GM21515 (cell line): Measurements from ENCODE around the gene FBL.
"Not testable (repeated sequence)": the region's sequence is repeated elsewhere in the genome, so short reads cannot be mapped to it uniquely, and the experiment has no call there.

ENCODE experiments used
- ATAC-seq: cut with Tn5 transposase; IDR thresholded peaks from one replicate; pipeline ENCODE4 v1.9.1; 2021; ENCODE audit not compliant: unreplicated experiment

Gene FBL

GRCh38 chr19:39845933-39846677 is at the start of gene FBL:
Gene FBL, minus strand, starts transcription at chr19:39846379. Its CDS starts 79 bp downstream, at chr19:39846300.
- peak; percentile 71 for ATAC-seq

- ATAC-seq, result not testable (repeated sequence)
These were observed 48.9 kb upstream of the FBL start for GRCh38 chr19:39895096-39895495.

GRCh38 chr19:39894236-39894606 is 48.0 kb upstream of the FBL start:
- ATAC-seq, result not testable (repeated sequence)

GRCh38 chr19:39893366-39894235 is 47.4 kb upstream of the FBL start:
- not testable (repeated sequence) for ATAC-seq

GRCh38 chr19:39892506-39892902 is 46.3 kb upstream of the FBL start:
- ATAC-seq, result not testable (repeated sequence)

GRCh38 chr19:39891660-39892505 is 45.7 kb upstream of the FBL start:
- ATAC-seq, result not testable (repeated sequence)

- ATAC-seq, result no peak
These were observed 44.8 kb upstream of the FBL start for GRCh38 chr19:39890755-39891551.

GRCh38 chr19:39889872-39890754 is 43.9 kb upstream of the FBL start:
- ATAC-seq, result not testable (repeated sequence)

GRCh38 chr19:39887456-39887951 is 41.3 kb upstream of the FBL start:
- ATAC-seq, result not testable (repeated sequence)

- not testable (repeated sequence) for ATAC-seq
These were observed 39.8 kb upstream of the FBL start for GRCh38 chr19:39885821-39886554.

- not testable (repeated sequence) for ATAC-seq
These were observed 38.5 kb upstream of the FBL start for GRCh38 chr19:39884721-39885120.

GRCh38 chr19:39882645-39883044 is 36.5 kb upstream of the FBL start:
- not testable (repeated sequence) for ATAC-seq

- ATAC-seq, result not testable (repeated sequence)
These were observed 35.4 kb upstream of the FBL start for GRCh38 chr19:39881495-39882110.

- not testable (repeated sequence) for ATAC-seq
These were observed 34.1 kb upstream of the FBL start for GRCh38 chr19:39880241-39880640.

GRCh38 chr19:39879796-39880195 is 33.6 kb upstream of the FBL start:
- ATAC-seq, result not testable (repeated sequence)

- ATAC-seq, result not testable (repeated sequence)
These were observed 32.7 kb upstream of the FBL start for GRCh38 chr19:39878866-39879265.

GRCh38 chr19:39878398-39878797 is 32.2 kb upstream of the FBL start:
- ATAC-seq, result no peak

GRCh38 chr19:39877982-39878381 is 31.8 kb upstream of the FBL start:
- ATAC-seq, result not testable (repeated sequence)
